Parathyroid adenoma (tissue), 2 donors: ENCODE results near the gene CTSE.

Experiments used
- H2AFZ ChIP-seq: fragments of 300-600 bp; sonication (generic); one replicate; pipeline ENCODE4 v1.7.0; 2017; ENCODE audit warnings: antibody characterized with exemption, mild to moderate bottlenecking
- H3K27ac ChIP-seq: fragments of 300-600 bp; sonication (generic); one replicate; pipeline ENCODE4 v1.7.0; 2017
- H3K27me3 ChIP-seq: fragments of 300-600 bp; sonication (generic); one replicate; pipeline ENCODE4 v1.7.0; 2017; ENCODE audit warnings: low read length; ENCODE audit not compliant: control insufficient read depth, insufficient read depth
- H3K36me3 ChIP-seq: fragments of 300-600 bp; sonication (generic); one replicate; pipeline ENCODE4 v1.7.0; 2017; ENCODE audit warnings: low read length; ENCODE audit not compliant: control insufficient read depth, insufficient read depth
- H3K4me1 ChIP-seq: fragments of 300-600 bp; sonication (generic); one replicate; pipeline ENCODE4 v1.7.0; 2017; ENCODE audit warnings: control low read depth
- H3K4me2 ChIP-seq: fragments of 300-600 bp; sonication (generic); one replicate; pipeline ENCODE4 v1.7.0; 2017; ENCODE audit warnings: low read length
- H3K4me3 ChIP-seq: fragments of 300-600 bp; sonication (generic); one replicate; pipeline ENCODE4 v1.7.0; 2017; ENCODE audit warnings: low read depth, low read length
- H3K79me2 ChIP-seq: fragments of 300-600 bp; sonication (generic); one replicate; pipeline ENCODE4 v1.7.0; 2017; ENCODE audit warnings: control low read depth
- H3K9ac ChIP-seq: fragments of 300-600 bp; sonication (generic); one replicate; pipeline ENCODE4 v1.7.0; 2017; ENCODE audit warnings: mild to moderate bottlenecking
- H3K9me3 ChIP-seq: fragments of 300-600 bp; sonication (generic); one replicate; pipeline ENCODE4 v1.7.0; 2017; ENCODE audit warnings: low read length; ENCODE audit not compliant: control insufficient read depth
- CTCF ChIP-seq: fragments of 300-600 bp; sonication (generic); IDR thresholded peaks from one replicate; pipeline ENCODE4 v1.7.0; 2017; ENCODE audit warnings: antibody characterized with exemption, mild to moderate bottlenecking
- donor health status: primary hyperparathyroidism.

The CTSE gene

GRCh38 chr1:206003854-206004800 is 19.6 kb downstream of the CTSE start:
- no peak overlapping the region for H3K4me2 ChIP-seq

GRCh38 chr1:206002871-206003801 is 20.6 kb downstream of the CTSE start, which contains the start of gene RAB7B:
Gene RAB7B (minus strand): TSS chr1:206003395. CDS start chr1:205994135, 9,260 bp downstream.
- Histone ChIP-seq H3K4me3 (no peak within 1 kb of the TSS), H3K27me3 (no peaks in the 10 kb centered on the region), H2AFZ (peak within 1 kb of the TSS; percentile 64), H3K79me2 (no peaks in the 10 kb centered on the region), H3K27ac (no peak within 1 kb of the TSS), H3K4me2 (no peak within 1 kb of the TSS), H3K4me1 (no peaks in the 10 kb centered on the region), H3K9ac (no peak within 1 kb of the TSS), H3K9me3 (no peaks in the 10 kb centered on the region), H3K36me3 (no peaks in the 10 kb centered on the region)
- TF ChIP-seq CTCF, result no peak

More at GRCh38 chr1:206003854-206004800, 19.6 kb downstream of the CTSE start:
- no peak overlapping the region for H2AFZ ChIP-seq
- no peaks in the 10 kb centered on the region for H3K27me3 ChIP-seq
- H3K9ac ChIP-seq, result no peak overlapping the region
- no peaks in the 10 kb centered on the region for H3K79me2 ChIP-seq
- no peak overlapping the region for H3K4me3 ChIP-seq
- no peak overlapping the region for H3K27ac ChIP-seq
- H3K4me1 ChIP-seq, result no peaks in the 10 kb centered on the region
- no peak for TF ChIP-seq CTCF
- no peaks in the 10 kb centered on the region for H3K36me3 ChIP-seq
- H3K9me3 ChIP-seq, result no peaks in the 10 kb centered on the region

GRCh38 chr1:206002160-206002559 is 21.5 kb downstream of the CTSE start:
- Histone ChIP-seq H3K9ac (no peak overlapping the region), H3K4me1 (no peaks in the 10 kb centered on the region), H2AFZ (no peak overlapping the region), H3K36me3 (no peaks in the 10 kb centered on the region), H3K27me3 (no peaks in the 10 kb centered on the region), H3K79me2 (no peaks in the 10 kb centered on the region), H3K27ac (no peak overlapping the region), H3K4me2 (no peak overlapping the region), H3K9me3 (no peaks in the 10 kb centered on the region), H3K4me3 (no peak overlapping the region)
- no peak for TF ChIP-seq CTCF

DNA sequence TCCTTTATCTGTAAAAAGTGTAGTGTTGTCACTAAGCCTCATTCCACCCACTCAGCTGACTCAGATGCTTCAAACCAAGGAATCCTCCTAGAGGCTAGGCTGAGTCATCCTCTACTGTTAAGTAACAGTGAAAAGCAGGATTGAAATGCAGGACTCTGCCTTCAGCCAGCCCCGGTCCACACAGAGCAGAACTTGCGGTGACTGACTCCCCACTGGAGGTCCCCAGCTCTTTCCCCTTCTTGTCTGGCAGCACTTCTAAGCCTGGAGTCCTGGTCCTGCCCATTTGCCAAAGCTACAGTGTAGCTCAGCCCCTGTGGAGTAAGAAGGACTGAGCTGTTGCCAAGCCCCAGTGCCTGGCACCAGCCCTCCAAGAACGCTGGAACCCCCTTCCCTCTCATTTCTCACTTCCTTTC is 22.2 kb downstream of the CTSE start:
- Histone ChIP-seq H3K4me3 (no peak overlapping the region), H3K9ac (no peak overlapping the region)

More for the DNA sequence above, 22.2 kb downstream of the CTSE start:
- no peaks in the 10 kb centered on the region for H3K9me3 ChIP-seq
- TF ChIP-seq CTCF, result no peak
- no peaks in the 10 kb centered on the region for H3K4me1 ChIP-seq
- H3K79me2 ChIP-seq, result no peaks in the 10 kb centered on the region
- H3K4me2 ChIP-seq, result no peak overlapping the region
- no peak overlapping the region for H2AFZ ChIP-seq
- no peaks in the 10 kb centered on the region for H3K36me3 ChIP-seq
- H3K27ac ChIP-seq, result no peak overlapping the region
- H3K27me3 ChIP-seq, result no peaks in the 10 kb centered on the region
